Measurements from ENCODE around the gene ANKK1. TPM values are rescaled to one million over a fixed set of nuclear protein-coding genes. Genes with fewer than 3 reads are reported as not detected.

The ANKK1 gene
- total RNA-seq, 2 experiments from 2014 or later, result not detected

GRCh38 chr11:113369411-113369810 lies 18.2 kb upstream of the ANKK1 start:
- Mint-ChIP-seq H3K27ac (no peak overlapping the region), H3K27me3 (no peaks in the 10 kb centered on the region)
- CTCF ChIA-PET, result no interaction called here

GRCh38 chr11:113370634-113371033 lies 16.9 kb upstream of the ANKK1 start:
- H3K9me3 Mint-ChIP-seq, result no peaks in the 10 kb centered on the region
- H3K4me3 Mint-ChIP-seq, result no peak overlapping the region
- no peaks in the 10 kb centered on the region for H3K27me3 Mint-ChIP-seq
- peaks cover 7% of the 10 kb centered on the region for H3K4me1 Mint-ChIP-seq
- ChIA-PET POLR2A (no interaction called here), CTCF (no interaction called here)
- H3K27ac Mint-ChIP-seq, result no peak overlapping the region
- no peaks in the 10 kb centered on the region for H3K36me3 Mint-ChIP-seq (ENCODE audit: low read depth)
- no peak for DNase-seq

More at GRCh38 chr11:113369411-113369810, 18.2 kb upstream of the ANKK1 start:
- Mint-ChIP-seq H3K4me3 (no peak overlapping the region), H3K4me1 (peaks cover 7% of the 10 kb centered on the region), H3K36me3 (ENCODE audit: low read depth) (no peaks in the 10 kb centered on the region), H3K9me3 (no peaks in the 10 kb centered on the region)
- no peak for DNase-seq
- POLR2A ChIA-PET, result no interaction called here

GRCh38 chr11:113372309-113372708 lies 15.3 kb upstream of the ANKK1 start:
- no peaks in the 10 kb centered on the region for H3K36me3 Mint-ChIP-seq (ENCODE audit: low read depth)
- H3K4me3 Mint-ChIP-seq, result no peak overlapping the region
- no peak overlapping the region for H3K27ac Mint-ChIP-seq
- CTCF ChIA-PET, result no interaction called here
- H3K9me3 Mint-ChIP-seq, result no peaks in the 10 kb centered on the region
- H3K27me3 Mint-ChIP-seq, result no peaks in the 10 kb centered on the region
- POLR2A ChIA-PET, result no interaction called here
- no peak for DNase-seq
- H3K4me1 Mint-ChIP-seq, result no peaks in the 10 kb centered on the region

- Mint-ChIP-seq H3K36me3 (ENCODE audit: low read depth) (no peaks in the 10 kb centered on the region), H3K4me1 (no peaks in the 10 kb centered on the region), H3K9me3 (no peaks in the 10 kb centered on the region), H3K27me3 (no peaks in the 10 kb centered on the region), H3K27ac (no peak overlapping the region), H3K4me3 (no peak overlapping the region)
- ChIA-PET CTCF (no interaction called here), POLR2A (no interaction called here)
- DNase-seq, result no peak
Measured at GRCh38 chr11:113373306-113373705, 14.3 kb upstream of the ANKK1 start.

GRCh38 chr11:113373981-113374560 lies 13.5 kb upstream of the ANKK1 start:
- no peak for DNase-seq
- CTCF ChIA-PET, result no interaction called here
- Mint-ChIP-seq H3K4me3 (no peak overlapping the region), H3K27ac (no peak overlapping the region), H3K4me1 (no peaks in the 10 kb centered on the region), H3K9me3 (no peaks in the 10 kb centered on the region), H3K27me3 (no peaks in the 10 kb centered on the region), H3K36me3 (ENCODE audit: low read depth) (no peaks in the 10 kb centered on the region)
- POLR2A ChIA-PET, result no interaction called here

GRCh38 chr11:113375402-113375801 lies 12.2 kb upstream of the ANKK1 start:
- ChIA-PET CTCF (no interaction called here), POLR2A (no interaction called here)
- no peaks in the 10 kb centered on the region for H3K36me3 Mint-ChIP-seq (ENCODE audit: low read depth)
- no peaks in the 10 kb centered on the region for H3K9me3 Mint-ChIP-seq
- no peaks in the 10 kb centered on the region for H3K4me1 Mint-ChIP-seq
- no peaks in the 10 kb centered on the region for H3K27me3 Mint-ChIP-seq
- H3K27ac Mint-ChIP-seq, result no peak overlapping the region
- no peak overlapping the region for H3K4me3 Mint-ChIP-seq
- no peak for DNase-seq

GRCh38 chr11:113376156-113376555 lies 11.4 kb upstream of the ANKK1 start:
- Mint-ChIP-seq H3K36me3 (ENCODE audit: low read depth) (no peaks in the 10 kb centered on the region), H3K27ac (no peak overlapping the region), H3K4me1 (no peaks in the 10 kb centered on the region), H3K4me3 (no peak overlapping the region), H3K9me3 (no peaks in the 10 kb centered on the region), H3K27me3 (no peaks in the 10 kb centered on the region)
- POLR2A ChIA-PET, result no interaction called here
- no peak for DNase-seq
- CTCF ChIA-PET, result no interaction called here

- Mint-ChIP-seq H3K4me1 (no peaks in the 10 kb centered on the region), H3K9me3 (no peaks in the 10 kb centered on the region), H3K4me3 (no peak overlapping the region), H3K27me3 (no peaks in the 10 kb centered on the region), H3K36me3 (ENCODE audit: low read depth) (no peaks in the 10 kb centered on the region), H3K27ac (no peak overlapping the region)
- CTCF ChIA-PET, result interaction anchor here (0.5 kb wide), 1 partner anchor 243 kb away, joined by 3 read pairs; no protein-coding TSS in a partner anchor
- DNase-seq, result no peak
- POLR2A ChIA-PET, result no interaction called here
Measured at GRCh38 chr11:113377681-113378412, 9.7 kb upstream of the ANKK1 start.

- no peaks in the 10 kb centered on the region for H3K36me3 Mint-ChIP-seq (ENCODE audit: low read depth)
- POLR2A ChIA-PET, result no interaction called here
- H3K4me3 Mint-ChIP-seq, result no peak overlapping the region
- no peaks in the 10 kb centered on the region for H3K9me3 Mint-ChIP-seq
- CTCF ChIA-PET, result no interaction called here
- no peak overlapping the region for H3K27ac Mint-ChIP-seq
- DNase-seq, result no peak
- no peaks in the 10 kb centered on the region for H3K27me3 Mint-ChIP-seq
- no peaks in the 10 kb centered on the region for H3K4me1 Mint-ChIP-seq
Measured at GRCh38 chr11:113378692-113379091, 8.9 kb upstream of the ANKK1 start.

GRCh38 chr11:113382121-113382520 lies 5.5 kb upstream of the ANKK1 start:
- ChIA-PET POLR2A (no interaction called here), CTCF (no interaction called here)
- no peaks in the 10 kb centered on the region for H3K4me1 Mint-ChIP-seq
- DNase-seq, result no peak
- no peak overlapping the region for H3K4me3 Mint-ChIP-seq
- H3K27ac Mint-ChIP-seq, result no peak overlapping the region
- no peaks in the 10 kb centered on the region for H3K36me3 Mint-ChIP-seq (ENCODE audit: low read depth)
- H3K9me3 Mint-ChIP-seq, result no peaks in the 10 kb centered on the region
- H3K27me3 Mint-ChIP-seq, result peaks cover 3% of the 10 kb centered on the region

GRCh38 chr11:113384551-113384950 lies 3.0 kb upstream of the ANKK1 start:
- Mint-ChIP-seq H3K27ac (no peak overlapping the region), H3K4me3 (no peak overlapping the region), H3K27me3 (peaks cover 4% of the 10 kb centered on the region), H3K9me3 (no peaks in the 10 kb centered on the region), H3K36me3 (ENCODE audit: low read depth) (no peaks in the 10 kb centered on the region), H3K4me1 (no peaks in the 10 kb centered on the region)
- CTCF ChIA-PET, result no interaction called here
- no peak for DNase-seq
- POLR2A ChIA-PET, result no interaction called here

GRCh38 chr11:113385749-113386148 lies 1.8 kb upstream of the ANKK1 start:
- Mint-ChIP-seq H3K9me3 (no peaks in the 10 kb centered on the region), H3K4me1 (no peaks in the 10 kb centered on the region), H3K36me3 (ENCODE audit: low read depth) (no peaks in the 10 kb centered on the region), H3K4me3 (no peak overlapping the region), H3K27ac (no peak overlapping the region), H3K27me3 (peaks cover 4% of the 10 kb centered on the region)
- POLR2A ChIA-PET, result no interaction called here
- CTCF ChIA-PET, result no interaction called here
- no peak for DNase-seq

GRCh38 chr11:113386866-113387265 lies 713 bp upstream of the ANKK1 start:
- H3K36me3 Mint-ChIP-seq (ENCODE audit: low read depth), result no peaks in the 10 kb centered on the region
- ChIA-PET CTCF (no interaction called here), POLR2A (no interaction called here)
- no peaks in the 10 kb centered on the region for H3K9me3 Mint-ChIP-seq
- no peaks in the 10 kb centered on the region for H3K4me1 Mint-ChIP-seq
- H3K27me3 Mint-ChIP-seq, result peaks cover 4% of the 10 kb centered on the region
- DNase-seq, result no peak
- no peak overlapping the region for H3K4me3 Mint-ChIP-seq
- H3K27ac Mint-ChIP-seq, result no peak overlapping the region

- Mint-ChIP-seq H3K4me3 (no peak overlapping the region), H3K27ac (no peak overlapping the region), H3K9me3 (no peaks in the 10 kb centered on the region), H3K4me1 (no peaks in the 10 kb centered on the region), H3K27me3 (peaks cover 4% of the 10 kb centered on the region), H3K36me3 (ENCODE audit: low read depth) (no peaks in the 10 kb centered on the region)
- CTCF ChIA-PET, result no interaction called here
- POLR2A ChIA-PET, result no interaction called here
- no peak for DNase-seq
Measured at GRCh38 chr11:113389272-113389671, 1.7 kb downstream of the ANKK1 start.

All from activated CD4-positive, alpha-beta memory T cell treated with anti-CD3 and anti-CD28 coated beads, Interleukin-2, amount 10 ng/mL, durations not matched to agents 7 days and 5 days (primary cell).